Mucosa of descending colon (tissue), 3 donors: Measurements from ENCODE around the gene KRTAP3-3. TPM values are rescaled to one million over a fixed set of nuclear protein-coding genes. Genes with fewer than 3 reads are reported as not detected.

Experiments
- ATAC-seq: fragments of 200-7000 bp; cut with Tn5 transposase; one replicate; pipeline ENCODE4 v1.9.1; 2020; ENCODE audit warnings: mild to moderate bottlenecking, moderate library complexity
- DNase-seq, 3 donors: peaks; one replicate each; pipeline ENCODE4 v3.0.0-alpha.2; 2020
- H3K36me3 ChIP-seq: fragments of 200-600 bp; one replicate; pipeline ENCODE4 v1.8.0; 2021; ENCODE audit warnings: low read depth, mild to moderate bottlenecking
- H3K4me1 ChIP-seq: fragments of 200-600 bp; one replicate; pipeline ENCODE4 v1.8.0; 2021; ENCODE audit warnings: low read depth, mild to moderate bottlenecking
- H3K4me3 ChIP-seq: fragments of 200-600 bp; one replicate; pipeline ENCODE4 v1.8.0; 2021; ENCODE audit warnings: mild to moderate bottlenecking
- H3K9me3 ChIP-seq: fragments of 200-600 bp; one replicate; pipeline ENCODE4 v1.8.0; 2021; ENCODE audit warnings: mild to moderate bottlenecking
- CTCF ChIP-seq: fragments of 200-600 bp; IDR thresholded peaks from one replicate; pipeline ENCODE4 v1.8.0; 2022; ENCODE audit warnings: antibody characterized with exemption, mild to moderate bottlenecking
- intact Hi-C, 2 donors: fragments of 100-400 bp; cut with DNase I in 1 of 2; cut with micrococcal nuclease in 1 of 2; formaldehyde crosslinking; loops; one replicate each; pipeline versions ENCODE4 v1.11.0 to v1.11.1; 2022; cut with DNase I, micrococcal nuclease
- total RNA-seq, 3 donors: library from RNA; stranded (reverse); fragmentation: NEBNext Ultra II Directional in 2 of 3; extraction: Animal tissue kit (Norgen Biotek cat#: 25700) in 2 of 3; gene quantifications; one replicate each; pipeline versions ENCODE4 v1.2.1 to v1.2.4, GENCODE V29; 2021 to 2023
- donor health status: DM: no; HTN: no; CAD: no; lungs with moderate emphysema.
- donor health status: DM: no; HTN: no; CAD: no.
- donor health status: DM: no; HTN: yes; CAD: no.

Gene KRTAP3-3
- total RNA-seq, 3 donors from 2014 or later = not detected

GRCh38 chr17:40993084-40993483 is 880 bp downstream of the KRTAP3-3 start:
- TF ChIP-seq CTCF = no peak
- intact Hi-C loops = no loop called here
- Histone ChIP-seq H3K4me1 (no peaks in the 10 kb centered on the region), H3K4me3 (no peak overlapping the region), H3K36me3 (no peaks in the 10 kb centered on the region), H3K9me3 (no peaks in the 10 kb centered on the region)
- ATAC-seq (no peak), DNase-seq (no peak)

- H3K4me3 ChIP-seq = no peak overlapping the region
- no peaks in the 10 kb centered on the region for H3K9me3 ChIP-seq
- H3K36me3 ChIP-seq = no peaks in the 10 kb centered on the region
- no peak for TF ChIP-seq CTCF
- ATAC-seq (peak; percentile 62), DNase-seq (no peak)
- intact Hi-C loops = no loop called here
- no peaks in the 10 kb centered on the region for H3K4me1 ChIP-seq
Observed at GRCh38 chr17:40992666-40993065, 1.3 kb downstream of the KRTAP3-3 start.

- Histone ChIP-seq H3K36me3 (no peaks in the 10 kb centered on the region), H3K4me1 (no peaks in the 10 kb centered on the region), H3K4me3 (no peak overlapping the region), H3K9me3 (no peaks in the 10 kb centered on the region)
- no peak for TF ChIP-seq CTCF
- no peak for ATAC-seq
- DNase-seq = no peak
- intact Hi-C loops = no loop called here
Observed at GRCh38 chr17:40986920-40987319, 7.0 kb downstream of the KRTAP3-3 start.

DNA sequence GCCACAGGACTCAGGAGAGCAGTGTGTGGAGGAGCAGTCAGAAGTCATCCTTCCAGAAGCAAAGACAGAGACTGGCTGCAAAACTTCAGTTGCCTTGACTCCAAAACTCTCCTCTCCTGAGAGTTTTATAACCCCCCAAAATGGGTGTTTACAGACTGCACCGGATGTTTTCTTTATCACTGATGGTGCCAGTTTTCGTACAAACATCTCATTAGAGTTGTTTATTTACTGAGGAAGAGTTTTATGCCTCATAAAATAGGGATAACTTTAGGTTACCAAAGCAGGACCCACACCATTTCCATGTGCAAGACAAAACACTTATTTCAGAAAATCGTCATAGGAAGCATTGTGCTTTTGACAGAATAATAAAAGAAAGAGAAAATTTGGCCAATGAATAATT is 9.7 kb downstream of the KRTAP3-3 start, which contains the start of gene KRT40:
TSS of gene KRT40 (minus strand) at position 101 of the 400 bp plus-strand sequence. CDS start at position 48, 53 bp downstream.
- DNase-seq (no peak), ATAC-seq (no peak)
- no peak within 1 kb of the TSS for H3K4me3 ChIP-seq
- no peaks in the 10 kb centered on the region for H3K36me3 ChIP-seq
- no peaks in the 10 kb centered on the region for H3K4me1 ChIP-seq
- no peak for TF ChIP-seq CTCF
- no peaks in the 10 kb centered on the region for H3K9me3 ChIP-seq
- intact Hi-C loops = no loop called here

DNA sequence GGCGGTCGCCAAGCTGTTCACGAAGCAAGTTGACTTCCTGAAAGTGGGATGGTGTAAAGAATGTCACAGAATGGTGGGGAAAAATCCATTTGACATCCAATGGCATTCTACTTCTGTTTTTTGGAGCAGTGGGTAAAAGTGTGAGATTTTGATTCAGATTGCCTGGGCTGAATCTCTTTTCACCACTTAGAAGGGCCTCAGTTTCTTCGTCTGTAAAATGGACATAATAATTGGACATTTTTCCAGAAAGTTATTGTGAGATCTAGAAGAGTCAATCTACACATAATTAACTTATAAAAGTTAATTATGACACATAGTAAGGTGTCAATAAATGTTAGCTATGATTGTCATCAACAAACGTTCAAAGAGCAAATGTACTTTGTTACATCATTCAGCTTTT is 12.8 kb downstream of the KRTAP3-3 start:
- TF ChIP-seq CTCF = no peak
- H3K4me1 ChIP-seq = no peaks in the 10 kb centered on the region
- H3K36me3 ChIP-seq = no peaks in the 10 kb centered on the region
- DNase-seq = no peak
- H3K9me3 ChIP-seq = no peaks in the 10 kb centered on the region
- intact Hi-C loops = no loop called here
- no peak overlapping the region for H3K4me3 ChIP-seq
- no peak for ATAC-seq

DNA sequence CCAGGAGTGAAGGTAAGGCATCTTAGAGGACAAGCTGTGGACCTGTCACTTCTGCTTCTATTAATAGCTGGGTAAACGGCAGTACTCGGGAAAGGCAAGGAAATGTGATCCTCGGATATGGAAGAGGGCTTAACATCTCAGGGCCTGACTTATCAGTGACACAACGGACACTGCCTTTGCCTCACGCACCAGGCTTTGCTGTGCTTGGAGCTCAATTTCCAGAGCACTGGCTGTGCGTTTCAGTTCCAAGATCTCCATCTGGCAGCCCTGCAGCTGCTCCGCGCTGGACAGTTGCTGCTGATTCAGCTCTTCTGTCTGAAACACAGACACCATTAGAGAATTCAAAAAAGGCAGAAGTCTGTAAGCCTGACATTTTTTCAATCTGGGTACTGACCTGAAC is 13.4 kb downstream of the KRTAP3-3 start:
- H3K9me3 ChIP-seq = no peaks in the 10 kb centered on the region
- DNase-seq = no peak
- no peaks in the 10 kb centered on the region for H3K36me3 ChIP-seq
- no peak for ATAC-seq
- intact Hi-C loops = no loop called here
- no peaks in the 10 kb centered on the region for H3K4me1 ChIP-seq
- H3K4me3 ChIP-seq = no peak overlapping the region
- TF ChIP-seq CTCF = no peak
